GM10266 (cell line): ENCODE results near the gene GCN1.

Experiments
- DNase-seq: peaks from one replicate; pipeline ENCODE4 v3.0.0; 2012; ENCODE audit errors: extremely low spot score
- TF ChIP-seq, protein P1 (sequence below): IDR thresholded peaks from 2 replicates; pipeline ENCODE4 v1.5.1; 2012; ENCODE audit warnings: mild to moderate bottlenecking, low read depth; ENCODE audit not compliant: control insufficient read depth, insufficient read depth; ENCODE audit errors: missing control alignments

The GCN1 gene

GRCh38 chr12:120109570-120110267 lies 84.8 kb downstream of the GCN1 start:
- TF ChIP-seq, protein P1, sequence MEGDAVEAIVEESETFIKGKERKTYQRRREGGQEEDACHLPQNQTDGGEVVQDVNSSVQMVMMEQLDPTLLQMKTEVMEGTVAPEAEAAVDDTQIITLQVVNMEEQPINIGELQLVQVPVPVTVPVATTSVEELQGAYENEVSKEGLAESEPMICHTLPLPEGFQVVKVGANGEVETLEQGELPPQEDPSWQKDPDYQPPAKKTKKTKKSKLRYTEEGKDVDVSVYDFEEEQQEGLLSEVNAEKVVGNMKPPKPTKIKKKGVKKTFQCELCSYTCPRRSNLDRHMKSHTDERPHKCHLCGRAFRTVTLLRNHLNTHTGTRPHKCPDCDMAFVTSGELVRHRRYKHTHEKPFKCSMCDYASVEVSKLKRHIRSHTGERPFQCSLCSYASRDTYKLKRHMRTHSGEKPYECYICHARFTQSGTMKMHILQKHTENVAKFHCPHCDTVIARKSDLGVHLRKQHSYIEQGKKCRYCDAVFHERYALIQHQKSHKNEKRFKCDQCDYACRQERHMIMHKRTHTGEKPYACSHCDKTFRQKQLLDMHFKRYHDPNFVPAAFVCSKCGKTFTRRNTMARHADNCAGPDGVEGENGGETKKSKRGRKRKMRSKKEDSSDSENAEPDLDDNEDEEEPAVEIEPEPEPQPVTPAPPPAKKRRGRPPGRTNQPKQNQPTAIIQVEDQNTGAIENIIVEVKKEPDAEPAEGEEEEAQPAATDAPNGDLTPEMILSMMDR: no peak
- no peak for DNase-seq

- no peak for DNase-seq
- TF ChIP-seq, protein P1: no peak
Observed at GRCh38 chr12:120106151-120106550, 88.4 kb downstream of the GCN1 start.

DNA sequence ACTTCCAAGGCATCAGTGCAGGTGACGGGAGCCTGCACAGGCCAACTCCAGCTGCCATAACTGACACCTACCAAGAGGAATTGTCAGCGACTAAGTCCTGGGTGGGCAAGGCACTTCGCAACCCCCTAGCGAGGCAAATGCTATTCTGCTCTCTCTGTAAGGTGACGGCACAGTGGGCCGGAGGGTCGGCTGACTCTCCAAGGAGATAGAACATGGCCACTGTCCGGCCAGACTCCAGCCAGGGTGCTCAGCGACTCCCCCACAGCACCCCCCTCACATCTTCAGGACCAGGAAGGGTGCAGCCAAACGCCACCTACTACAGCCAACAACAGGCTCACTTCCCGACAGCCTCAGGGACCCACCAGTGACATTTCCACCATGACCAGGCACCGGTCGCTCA lies 91.1 kb downstream of the GCN1 start:
- no peak for DNase-seq
- TF ChIP-seq, protein P1: no peak

- DNase-seq: no peak
- TF ChIP-seq, protein P1: no peak
Observed at GRCh38 chr12:120103044-120103338, 91.5 kb downstream of the GCN1 start.

- no peak for DNase-seq
- TF ChIP-seq, protein P1: no peak
Observed at GRCh38 chr12:120102189-120103043, 92.1 kb downstream of the GCN1 start.

DNA sequence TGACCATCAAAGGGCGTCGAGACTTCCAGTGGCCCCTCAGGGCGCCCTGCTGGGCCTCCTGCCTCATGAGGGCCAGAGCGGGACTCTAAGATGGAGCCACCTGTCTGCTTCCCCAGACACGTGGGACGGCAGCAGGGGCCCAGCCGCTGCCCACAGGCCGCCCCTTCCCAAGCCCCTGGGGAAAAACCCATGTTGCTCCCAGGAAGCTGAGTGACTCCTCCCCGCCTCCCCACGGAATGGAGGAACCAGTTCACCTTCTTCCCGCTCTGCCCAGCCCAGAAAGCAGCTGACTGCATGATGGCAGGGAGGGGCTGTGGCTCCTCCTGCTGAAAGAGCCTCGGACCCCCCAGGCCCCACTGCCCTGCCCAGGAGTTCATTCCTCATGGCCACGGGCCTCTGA lies 92.9 kb downstream of the GCN1 start:
- TF ChIP-seq, protein P1: no peak
- DNase-seq: no peak

GRCh38 chr12:120101182-120101581 lies 93.3 kb downstream of the GCN1 start:
- no peak for DNase-seq

More at GRCh38 chr12:120101182-120101581, 93.3 kb downstream of the GCN1 start:
- TF ChIP-seq, protein P1: no peak
